HG03521 (cell line): ENCODE results near the gene RPN1.
"Not testable (repeated sequence)": the region's sequence is repeated elsewhere in the genome, so short reads cannot be mapped to it uniquely, and the experiment has no call there.

Source experiments
- ATAC-seq: cut with Tn5 transposase; IDR thresholded peaks from one replicate; pipeline ENCODE4 v1.9.1; 2021; ENCODE audit warnings: mild to moderate bottlenecking, moderate library complexity; ENCODE audit not compliant: unreplicated experiment

RPN1 gene

GRCh38 chr3:128650096-128651050 lies at the start of gene RPN1:
Gene RPN1 (minus strand): TSS chr3:128650818. CDS start chr3:128650800, 18 bp downstream.
- peak; percentile 87 for ATAC-seq

- no peak for ATAC-seq
Measured at GRCh38 chr3:128698211-128699047, 47.8 kb upstream of the RPN1 start.

GRCh38 chr3:128697341-128697740 lies 46.7 kb upstream of the RPN1 start:
- no peak for ATAC-seq

- ATAC-seq: no peak
Measured at GRCh38 chr3:128693696-128694095, 43.1 kb upstream of the RPN1 start.

GRCh38 chr3:128689060-128689459 lies 38.4 kb upstream of the RPN1 start:
- no peak for ATAC-seq

- no peak for ATAC-seq
Measured at GRCh38 chr3:128686465-128686864, 35.8 kb upstream of the RPN1 start.

DNA sequence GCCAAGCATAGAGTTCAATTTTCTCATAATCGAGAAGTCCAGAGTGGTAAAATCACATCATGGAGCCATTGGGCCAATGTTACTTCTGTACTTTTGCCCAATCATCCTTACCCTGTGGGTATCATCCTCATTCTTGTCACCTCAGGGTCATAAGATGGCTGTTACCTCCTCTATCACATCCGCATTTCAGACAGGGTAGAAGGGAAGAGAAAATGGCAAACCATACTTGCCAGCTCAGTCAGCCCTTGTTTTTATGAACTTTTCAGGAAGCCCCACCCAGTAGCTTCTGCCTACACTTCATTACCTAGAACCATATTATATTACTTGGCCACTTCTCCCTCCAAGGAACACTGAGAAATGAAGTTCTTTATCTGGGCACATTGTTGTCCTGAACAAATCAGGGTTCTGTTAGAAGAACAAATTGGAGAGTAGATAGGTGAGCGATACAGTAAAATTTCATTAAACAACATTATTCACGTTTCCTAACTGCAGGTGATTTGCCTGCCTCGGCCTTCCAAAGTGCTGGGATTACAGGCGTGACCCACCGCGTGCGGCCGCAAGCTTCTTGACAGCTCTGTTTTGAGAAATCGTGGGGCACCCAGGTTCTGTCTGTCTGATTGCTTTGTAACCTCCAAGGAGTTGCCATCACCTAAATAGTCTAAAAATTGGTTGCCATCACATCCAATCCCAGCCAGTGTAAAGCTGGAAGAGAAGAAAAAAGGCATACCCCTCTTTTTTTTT lies 34.5 kb upstream of the RPN1 start:
- ATAC-seq: no peak

DNA sequence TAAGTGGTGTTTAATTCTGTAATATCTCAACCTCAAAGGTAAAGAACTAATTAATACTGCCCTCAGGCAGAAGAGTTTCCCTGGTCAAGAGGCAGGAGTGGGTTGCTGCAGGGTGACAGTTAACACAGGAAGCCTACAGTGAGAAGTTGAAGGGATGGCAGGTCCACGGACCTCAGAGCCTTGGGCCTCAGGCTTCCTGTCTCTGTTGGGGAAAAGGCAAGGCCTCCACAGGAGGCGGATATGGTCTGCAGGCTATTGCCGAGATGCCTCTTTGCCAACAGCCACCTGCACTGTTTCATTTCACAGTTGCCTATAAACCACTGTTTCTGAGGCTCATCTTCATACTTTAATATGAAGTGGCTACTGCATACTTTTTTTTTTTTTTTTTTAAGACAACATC lies 33.3 kb upstream of the RPN1 start:
- no peak for ATAC-seq

DNA sequence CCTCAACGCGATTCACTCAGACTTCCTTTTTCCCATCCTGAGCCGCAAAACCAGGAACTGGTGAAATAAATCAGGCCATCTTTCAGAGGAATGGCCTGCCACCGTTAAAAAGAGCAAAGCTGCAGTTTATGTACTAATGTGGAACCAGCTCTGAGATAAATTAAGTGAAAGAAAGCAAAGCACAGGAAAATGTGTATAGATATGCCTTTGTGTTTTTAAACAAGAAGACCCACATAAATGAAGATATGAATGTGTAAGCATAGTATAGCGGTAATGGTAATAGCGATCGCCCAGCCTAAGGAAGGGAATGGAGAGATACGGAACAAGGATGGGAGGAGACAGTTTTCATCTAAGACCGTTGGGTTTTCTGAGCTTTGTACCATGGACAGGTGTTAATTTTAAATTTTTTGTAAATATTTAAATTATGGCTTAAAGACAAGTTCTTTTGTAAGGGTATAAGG lies 30.8 kb upstream of the RPN1 start:
- ATAC-seq: no peak

GRCh38 chr3:128680603-128681368 lies 30.2 kb upstream of the RPN1 start:
- ATAC-seq: peak; percentile 93

- no peak for ATAC-seq
Measured at GRCh38 chr3:128679338-128679737, 28.7 kb upstream of the RPN1 start.

DNA sequence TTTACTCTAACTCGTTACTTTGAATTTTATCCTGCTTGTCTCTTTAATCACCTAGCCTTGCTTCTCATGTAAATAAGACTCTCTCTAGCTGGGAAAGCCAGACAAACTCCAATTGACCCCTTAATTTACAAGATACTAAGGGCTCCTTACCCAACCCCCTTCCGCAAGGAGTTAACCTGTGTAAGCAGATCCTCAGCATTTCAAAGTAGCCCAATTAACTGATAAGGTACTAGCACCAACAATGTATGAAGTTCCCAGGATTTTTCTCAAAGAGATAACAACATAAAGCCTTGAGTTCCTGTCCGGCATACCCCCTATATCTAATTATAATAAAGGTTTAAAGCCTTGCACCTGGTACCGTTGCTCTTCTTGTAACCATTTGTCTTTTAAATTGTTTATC lies 25.2 kb upstream of the RPN1 start:
- not testable (repeated sequence) for ATAC-seq

GRCh38 chr3:128674161-128674784 lies 23.7 kb upstream of the RPN1 start:
- ATAC-seq: no peak

DNA sequence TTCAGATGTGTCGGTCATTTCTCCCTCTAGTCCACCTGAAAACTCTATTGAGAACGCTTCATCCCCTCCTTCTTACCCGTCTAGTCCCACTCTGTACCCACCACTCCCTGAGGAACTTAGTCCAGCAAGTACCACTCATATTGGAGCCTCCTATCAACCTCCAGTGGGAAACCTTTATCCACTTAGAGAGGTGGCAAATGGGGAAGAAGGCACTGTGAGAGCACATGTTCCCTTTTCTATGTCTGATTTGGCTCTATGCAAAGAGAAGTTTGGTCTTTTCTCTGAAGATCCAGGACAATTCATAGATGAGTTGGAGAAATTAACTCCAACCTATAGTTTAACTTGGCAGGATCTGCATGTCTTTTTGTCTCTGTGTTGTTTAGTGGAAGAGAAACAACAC lies 17.0 kb upstream of the RPN1 start:
- ATAC-seq: no peak

GRCh38 chr3:128665362-128666021 lies 14.9 kb upstream of the RPN1 start:
- ATAC-seq: no peak

- no peak for ATAC-seq
Measured at GRCh38 chr3:128663151-128663550, 12.5 kb upstream of the RPN1 start.

DNA sequence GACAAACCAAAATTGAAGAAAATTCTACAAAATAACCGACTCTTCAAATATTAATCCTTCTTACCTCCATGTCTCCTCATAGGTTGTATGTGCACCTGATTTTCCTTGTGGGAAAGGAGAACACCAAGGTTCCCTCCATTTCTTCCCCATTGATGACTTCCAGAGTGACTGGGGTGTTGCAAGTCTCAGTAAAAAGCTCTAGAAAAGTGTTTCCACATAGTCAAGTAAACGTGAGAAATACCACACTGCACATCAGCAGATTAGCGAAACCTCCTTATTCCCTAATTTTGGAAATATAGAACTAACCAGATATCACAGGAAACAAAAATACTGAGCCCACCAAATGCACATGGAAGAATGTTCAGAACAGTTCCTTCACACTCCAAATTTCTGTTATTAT lies 4.9 kb upstream of the RPN1 start:
- ATAC-seq: no peak

- ATAC-seq: not testable (repeated sequence)
Measured at GRCh38 chr3:128653993-128654805, 3.6 kb upstream of the RPN1 start.
